Kidney tubule cell (primary cell): Measurements from ENCODE around the gene CHRNA9.
"Not testable (repeated sequence)": the region's sequence is repeated elsewhere in the genome, so short reads cannot be mapped to it uniquely, and the experiment has no call there.

Experiments used
- DNase-seq: peaks from one replicate; pipeline ENCODE4 v3.0.0-alpha.2; 2018; ENCODE audit warnings: low spot score

The CHRNA9 gene, protein sequence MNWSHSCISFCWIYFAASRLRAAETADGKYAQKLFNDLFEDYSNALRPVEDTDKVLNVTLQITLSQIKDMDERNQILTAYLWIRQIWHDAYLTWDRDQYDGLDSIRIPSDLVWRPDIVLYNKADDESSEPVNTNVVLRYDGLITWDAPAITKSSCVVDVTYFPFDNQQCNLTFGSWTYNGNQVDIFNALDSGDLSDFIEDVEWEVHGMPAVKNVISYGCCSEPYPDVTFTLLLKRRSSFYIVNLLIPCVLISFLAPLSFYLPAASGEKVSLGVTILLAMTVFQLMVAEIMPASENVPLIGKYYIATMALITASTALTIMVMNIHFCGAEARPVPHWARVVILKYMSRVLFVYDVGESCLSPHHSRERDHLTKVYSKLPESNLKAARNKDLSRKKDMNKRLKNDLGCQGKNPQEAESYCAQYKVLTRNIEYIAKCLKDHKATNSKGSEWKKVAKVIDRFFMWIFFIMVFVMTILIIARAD

DNA sequence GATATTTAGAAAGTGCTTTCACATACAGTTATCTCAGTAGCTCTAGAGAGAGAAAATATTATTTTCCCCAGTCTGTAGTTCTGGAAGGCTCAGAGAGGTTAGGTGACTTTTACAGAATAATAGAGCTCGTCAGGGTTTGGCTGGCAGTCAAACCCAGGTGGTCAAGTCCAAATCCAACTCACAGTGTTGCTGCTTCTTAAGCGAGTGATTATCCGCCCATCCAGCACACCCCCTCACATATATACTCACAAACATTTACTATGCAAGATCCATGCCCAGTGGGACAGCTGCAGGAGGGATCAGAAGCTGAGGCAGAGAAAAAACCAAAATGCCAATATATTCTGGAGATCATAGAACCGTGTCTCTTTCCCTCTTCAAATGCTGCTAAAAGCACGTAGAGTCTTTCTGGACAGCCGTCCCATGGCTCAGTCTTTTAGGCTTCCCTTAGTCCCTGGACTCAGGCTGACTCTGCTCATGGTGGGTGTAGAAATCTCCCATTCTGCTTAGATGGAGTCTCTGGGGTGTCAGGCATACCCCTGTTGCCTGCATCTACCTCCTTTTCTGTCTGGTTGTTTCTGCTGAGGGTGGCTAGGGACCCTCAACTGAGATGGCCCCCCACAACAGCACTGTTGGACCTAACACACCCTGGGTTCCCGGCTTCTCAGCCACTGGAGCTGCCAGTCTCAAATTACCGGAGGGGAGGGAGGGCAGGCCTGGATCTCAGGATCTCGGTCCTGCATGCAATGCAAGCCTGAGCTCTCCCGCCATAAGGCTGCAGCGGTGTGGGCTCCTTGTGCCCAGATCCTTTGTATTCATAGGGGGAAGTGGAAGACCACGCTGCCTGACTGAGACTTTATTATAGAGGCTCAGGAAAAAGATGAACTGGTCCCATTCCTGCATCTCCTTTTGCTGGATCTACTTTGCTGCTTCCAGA lies at the start of gene CHRNA9:
Gene CHRNA9, plus strand, starts transcription at position 743 of the 934 bp plus-strand sequence. Its CDS starts 135 bp downstream, at position 878.
- DNase-seq: no peak

- no peak for DNase-seq
These were observed 49.4 kb upstream of the CHRNA9 start for GRCh38 chr4:40285692-40286091.

DNA sequence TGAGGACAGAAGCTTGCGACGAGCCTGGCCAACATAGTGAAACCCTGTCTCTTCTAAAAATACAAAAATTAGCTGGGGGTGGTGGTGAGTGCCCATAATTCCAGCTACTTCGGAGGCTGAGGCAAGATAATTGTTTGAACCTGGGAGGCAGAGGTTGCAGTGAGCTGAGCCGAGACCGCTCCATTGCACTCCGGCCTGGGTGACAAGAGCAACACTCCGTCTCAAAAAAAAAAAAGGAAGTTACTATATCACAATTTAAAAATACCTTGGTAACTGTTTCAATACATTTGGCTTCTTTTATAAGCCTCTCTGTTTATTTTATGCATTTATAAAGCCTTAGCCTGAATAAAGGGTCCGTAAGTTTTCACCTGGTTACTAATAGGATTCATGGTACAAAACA lies 46.6 kb upstream of the CHRNA9 start:
- DNase-seq: no peak

- DNase-seq: peak; percentile 19
These were observed 45.6 kb upstream of the CHRNA9 start for GRCh38 chr4:40289366-40290188.

GRCh38 chr4:40290611-40291186 lies 44.4 kb upstream of the CHRNA9 start:
- DNase-seq: peak; percentile 31

GRCh38 chr4:40292313-40292759 lies 42.8 kb upstream of the CHRNA9 start:
- peak; percentile 70 for DNase-seq

DNA sequence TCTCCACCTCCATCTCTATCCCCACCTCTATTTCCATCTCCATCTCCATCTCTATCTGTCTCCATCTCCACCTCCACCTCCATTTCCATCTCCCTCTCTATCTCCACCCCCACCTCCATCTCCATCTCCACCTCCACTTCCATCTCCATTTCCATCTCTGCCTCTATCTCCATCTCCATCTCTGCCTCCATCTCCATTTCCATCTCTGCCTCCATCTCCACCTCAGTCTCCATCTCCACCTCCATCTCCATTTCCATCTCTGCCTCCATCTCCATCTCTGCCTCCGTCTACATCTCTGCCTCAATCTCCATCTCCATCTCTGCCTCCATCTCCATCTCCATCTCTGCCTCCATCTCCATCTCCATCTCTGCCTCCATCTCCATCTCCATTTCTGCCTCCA lies 40.8 kb upstream of the CHRNA9 start:
- no peak for DNase-seq

- not testable (repeated sequence) for DNase-seq
These were observed 40.1 kb upstream of the CHRNA9 start for GRCh38 chr4:40295030-40295429.

- no peak for DNase-seq
These were observed 39.6 kb upstream of the CHRNA9 start for GRCh38 chr4:40295572-40295971.

- no peak for DNase-seq
These were observed 36.0 kb upstream of the CHRNA9 start for GRCh38 chr4:40299126-40299525.

DNA sequence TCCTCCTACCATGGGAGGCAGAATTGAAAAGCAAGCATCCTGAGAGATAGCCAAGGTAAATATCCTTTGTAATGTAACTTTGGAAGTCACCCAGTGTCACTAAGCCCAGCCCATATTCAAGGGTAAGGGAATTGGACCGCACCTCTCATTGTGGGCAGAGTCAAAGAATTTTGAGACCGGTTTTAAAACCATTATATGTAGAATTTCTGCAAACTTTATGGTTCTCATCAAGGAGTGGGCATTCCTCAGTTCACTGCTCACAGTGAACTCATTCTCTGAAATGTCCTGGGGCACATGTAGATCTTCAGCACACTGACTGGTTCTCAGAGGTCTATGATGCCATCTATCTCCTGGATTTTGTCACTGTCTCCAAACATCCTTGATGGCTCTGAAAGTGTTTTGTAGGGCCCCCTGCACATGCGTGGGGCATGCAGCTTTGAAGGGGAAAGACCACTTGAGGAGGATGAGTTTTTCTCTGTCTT lies 35.3 kb upstream of the CHRNA9 start:
- no peak for DNase-seq

GRCh38 chr4:40300371-40301162 lies 34.6 kb upstream of the CHRNA9 start:
- DNase-seq: no peak

DNA sequence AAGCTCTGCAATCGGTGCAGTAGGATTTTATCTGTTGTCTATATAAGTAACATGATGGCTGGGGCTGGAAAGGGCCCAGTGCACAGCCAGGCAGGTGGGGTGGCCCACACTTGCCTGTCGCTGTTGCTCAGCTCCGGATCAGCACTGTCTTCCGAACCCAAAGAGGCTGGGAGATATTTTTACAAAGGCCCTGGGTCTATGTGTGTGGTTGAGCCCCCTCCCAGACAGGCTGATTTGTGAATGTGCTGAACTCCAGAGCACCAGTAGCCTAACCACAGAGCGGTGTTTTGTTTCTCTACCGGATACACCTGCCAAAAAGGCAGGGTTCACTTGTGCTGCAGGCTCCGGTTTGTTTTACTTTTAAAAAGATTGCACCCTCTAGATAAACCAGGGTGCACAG lies 33.5 kb upstream of the CHRNA9 start:
- no peak for DNase-seq

DNA sequence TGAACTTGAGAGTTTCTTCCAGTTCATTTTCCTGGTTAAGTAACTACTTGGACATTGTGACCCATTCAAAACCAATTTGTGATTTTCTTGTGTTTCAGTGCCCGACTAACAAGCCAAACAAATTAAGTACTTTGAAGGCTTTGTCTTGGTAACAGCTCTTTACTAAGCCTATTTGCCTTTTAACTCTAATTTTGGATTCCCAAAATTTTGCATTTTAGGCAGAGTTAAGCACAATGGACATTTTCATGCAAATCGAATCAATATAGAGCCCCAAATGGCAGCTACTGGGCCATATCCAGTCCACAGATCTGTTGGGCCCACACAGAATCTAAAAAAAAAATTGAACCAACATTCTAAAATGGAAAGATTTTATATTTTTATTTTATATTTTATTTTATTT lies 31.4 kb upstream of the CHRNA9 start:
- DNase-seq: no peak

- no peak for DNase-seq
These were observed 29.6 kb upstream of the CHRNA9 start for GRCh38 chr4:40305328-40306170.

- DNase-seq: no peak
These were observed 28.9 kb upstream of the CHRNA9 start for GRCh38 chr4:40306226-40306625.

GRCh38 chr4:40306976-40307375 lies 28.2 kb upstream of the CHRNA9 start:
- DNase-seq: no peak

DNA sequence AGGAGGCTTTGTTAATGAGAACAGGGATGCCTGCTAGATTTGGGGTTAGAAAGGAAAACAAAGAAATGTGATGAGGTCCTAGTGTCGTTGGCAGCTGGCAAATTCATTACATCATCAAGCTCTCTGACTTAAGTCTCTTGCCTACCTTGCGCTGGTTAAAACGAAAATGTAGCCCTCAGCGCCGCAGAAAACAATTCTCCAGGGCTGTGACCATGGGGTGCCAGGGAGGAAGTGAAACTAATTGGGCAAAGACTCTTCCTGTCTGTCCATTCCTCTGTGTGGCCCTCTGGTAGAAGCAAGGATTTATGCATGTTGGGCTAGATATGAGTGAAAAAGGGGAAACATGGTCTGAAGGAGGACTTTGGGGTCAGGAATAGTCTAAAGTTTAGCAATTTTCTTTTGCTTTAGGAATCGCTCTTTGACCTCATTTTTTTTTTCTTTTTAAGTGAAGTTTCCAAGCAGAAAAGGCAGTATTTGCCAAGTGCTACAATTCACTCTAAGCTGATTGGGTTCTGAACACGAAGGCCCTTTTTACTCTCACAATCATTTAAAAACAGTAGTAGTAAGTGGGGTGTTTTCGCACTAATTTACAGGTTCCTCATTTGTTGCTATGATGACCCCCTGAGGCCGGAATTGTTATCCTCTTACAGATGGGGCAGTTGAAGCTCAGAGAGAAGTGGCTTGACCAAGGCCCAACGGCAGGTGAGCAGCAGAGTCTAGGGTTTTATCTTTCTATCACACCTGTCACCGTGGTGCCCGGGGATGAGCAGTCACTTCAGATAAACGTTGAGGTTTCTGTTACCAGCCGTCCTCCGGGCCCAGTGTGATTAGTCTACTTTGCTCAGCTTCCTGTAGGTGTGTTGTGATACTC lies 27.3 kb upstream of the CHRNA9 start:
- DNase-seq: no peak
